ENCODE measurements around the gene SIRT3. TPM values are rescaled to one million over a fixed set of nuclear protein-coding genes. Genes with fewer than 3 reads are reported as not detected.

SIRT3 gene
- 10 to 100 TPM; 19.3 to 22.1 (median 22.0) TPM for total RNA-seq
- long read RNA-seq, donor 1, transcript SIRT3-214 (7 exons, 1,588 nt): minor isoform, 7 of 36 reads
- long read RNA-seq, donor 1, transcript SIRT3-201 (7 exons, 2,543 nt): major isoform, 13 of 36 reads
- long read RNA-seq, donor 1, partial matches to known transcripts: 3 of 36 reads
- long read RNA-seq, donor 1, other reads (novel, unspliced or antisense): 12 of 36 reads
- long read RNA-seq, donor 2, transcript SIRT3-201 (7 exons, 2,543 nt): major isoform, 15 of 28 reads
- long read RNA-seq, donor 2, partial matches to known transcripts: 1 of 28 reads
- long read RNA-seq, donor 2, other reads (novel, unspliced or antisense): 8 of 28 reads

DNA sequence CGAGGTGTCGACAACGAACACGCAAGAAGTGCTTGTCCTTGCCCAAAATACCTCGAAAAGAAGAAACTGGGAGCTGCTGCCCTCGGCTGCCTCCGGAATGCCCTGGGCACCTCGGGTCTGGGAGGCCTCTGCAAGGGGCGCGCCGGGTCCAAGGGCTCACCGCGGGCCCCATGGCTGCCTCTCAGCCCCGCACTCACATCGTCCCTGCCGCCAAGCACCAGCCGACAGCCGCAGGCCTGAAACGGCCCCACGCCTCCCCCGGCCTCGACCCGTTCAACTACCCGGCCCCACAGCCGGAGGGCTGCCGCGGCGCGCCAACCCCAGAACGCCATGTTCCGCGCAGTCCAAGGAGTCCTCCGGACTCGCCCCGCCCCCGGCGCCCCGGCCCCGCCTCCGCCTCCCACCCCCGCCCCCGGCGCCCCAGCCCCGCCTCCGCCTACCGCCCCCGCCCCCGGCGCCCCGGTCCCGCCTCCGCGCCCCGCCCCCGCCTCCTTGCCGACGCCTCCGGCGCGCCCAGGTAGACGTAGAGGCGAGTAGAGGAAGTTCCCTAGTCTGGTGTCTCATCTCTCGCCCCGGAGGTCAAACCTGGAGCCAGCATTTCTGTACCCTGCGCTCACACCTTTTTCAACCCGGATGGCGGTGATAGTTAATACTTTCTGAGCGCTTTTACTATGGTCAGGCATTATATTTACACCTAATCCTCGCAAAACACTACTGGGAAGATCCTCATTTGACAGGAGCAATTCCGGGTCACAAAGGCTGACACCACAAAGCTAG lies at the start of gene SIRT3:
Gene SIRT3 (minus strand): TSS at position 346 of the 777 bp plus-strand sequence. CDS start 14 bp downstream, at position 332.
- H3K4me3 ChIP-seq: peak within 1 kb of the TSS; percentile 89
- intact Hi-C loops (cut with DNase I, micrococcal nuclease): no loop called here
- no peaks in the 10 kb centered on the region for H3K9me3 ChIP-seq
- TF ChIP-seq, protein P1, sequence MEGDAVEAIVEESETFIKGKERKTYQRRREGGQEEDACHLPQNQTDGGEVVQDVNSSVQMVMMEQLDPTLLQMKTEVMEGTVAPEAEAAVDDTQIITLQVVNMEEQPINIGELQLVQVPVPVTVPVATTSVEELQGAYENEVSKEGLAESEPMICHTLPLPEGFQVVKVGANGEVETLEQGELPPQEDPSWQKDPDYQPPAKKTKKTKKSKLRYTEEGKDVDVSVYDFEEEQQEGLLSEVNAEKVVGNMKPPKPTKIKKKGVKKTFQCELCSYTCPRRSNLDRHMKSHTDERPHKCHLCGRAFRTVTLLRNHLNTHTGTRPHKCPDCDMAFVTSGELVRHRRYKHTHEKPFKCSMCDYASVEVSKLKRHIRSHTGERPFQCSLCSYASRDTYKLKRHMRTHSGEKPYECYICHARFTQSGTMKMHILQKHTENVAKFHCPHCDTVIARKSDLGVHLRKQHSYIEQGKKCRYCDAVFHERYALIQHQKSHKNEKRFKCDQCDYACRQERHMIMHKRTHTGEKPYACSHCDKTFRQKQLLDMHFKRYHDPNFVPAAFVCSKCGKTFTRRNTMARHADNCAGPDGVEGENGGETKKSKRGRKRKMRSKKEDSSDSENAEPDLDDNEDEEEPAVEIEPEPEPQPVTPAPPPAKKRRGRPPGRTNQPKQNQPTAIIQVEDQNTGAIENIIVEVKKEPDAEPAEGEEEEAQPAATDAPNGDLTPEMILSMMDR (IDR thresholded peaks at IDR 0.05): no peak
- peaks cover 18% of the 10 kb centered on the region for H3K4me1 ChIP-seq (ENCODE audit: low read depth)
- ATAC-seq (peak; percentile 96), DNase-seq (peak; percentile 91 to 93 (median 91))
- H3K36me3 ChIP-seq (ENCODE audit: low read depth): no peaks in the 10 kb centered on the region

DNA sequence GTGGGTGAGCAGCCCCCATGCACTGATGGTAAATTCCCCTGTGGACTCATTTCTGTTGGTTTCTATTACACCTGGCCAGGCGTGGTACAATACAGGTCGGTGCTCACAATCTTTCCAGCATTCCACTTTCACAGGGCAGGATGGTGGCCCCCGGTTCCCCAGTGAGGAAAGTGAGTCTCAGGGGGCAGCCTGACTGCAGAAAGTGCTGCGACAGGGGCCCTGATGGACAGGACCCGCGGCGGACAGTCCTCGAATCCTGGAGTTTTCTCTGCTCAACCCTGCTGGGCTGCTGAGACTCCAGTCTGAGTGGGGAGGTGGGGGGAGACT lies 49.7 kb upstream of the SIRT3 start:
- TF ChIP-seq, protein P1 (IDR thresholded peaks at IDR 0.05): no peak
- Histone ChIP-seq H3K4me1 (ENCODE audit: low read depth) (peaks cover 23% of the 10 kb centered on the region), H3K36me3 (ENCODE audit: low read depth) (no peaks in the 10 kb centered on the region), H3K9me3 (no peaks in the 10 kb centered on the region), H3K4me3 (no peak overlapping the region)
- intact Hi-C loops (cut with DNase I, micrococcal nuclease): no loop called here
- no peak for ATAC-seq
- no peak for DNase-seq

DNA sequence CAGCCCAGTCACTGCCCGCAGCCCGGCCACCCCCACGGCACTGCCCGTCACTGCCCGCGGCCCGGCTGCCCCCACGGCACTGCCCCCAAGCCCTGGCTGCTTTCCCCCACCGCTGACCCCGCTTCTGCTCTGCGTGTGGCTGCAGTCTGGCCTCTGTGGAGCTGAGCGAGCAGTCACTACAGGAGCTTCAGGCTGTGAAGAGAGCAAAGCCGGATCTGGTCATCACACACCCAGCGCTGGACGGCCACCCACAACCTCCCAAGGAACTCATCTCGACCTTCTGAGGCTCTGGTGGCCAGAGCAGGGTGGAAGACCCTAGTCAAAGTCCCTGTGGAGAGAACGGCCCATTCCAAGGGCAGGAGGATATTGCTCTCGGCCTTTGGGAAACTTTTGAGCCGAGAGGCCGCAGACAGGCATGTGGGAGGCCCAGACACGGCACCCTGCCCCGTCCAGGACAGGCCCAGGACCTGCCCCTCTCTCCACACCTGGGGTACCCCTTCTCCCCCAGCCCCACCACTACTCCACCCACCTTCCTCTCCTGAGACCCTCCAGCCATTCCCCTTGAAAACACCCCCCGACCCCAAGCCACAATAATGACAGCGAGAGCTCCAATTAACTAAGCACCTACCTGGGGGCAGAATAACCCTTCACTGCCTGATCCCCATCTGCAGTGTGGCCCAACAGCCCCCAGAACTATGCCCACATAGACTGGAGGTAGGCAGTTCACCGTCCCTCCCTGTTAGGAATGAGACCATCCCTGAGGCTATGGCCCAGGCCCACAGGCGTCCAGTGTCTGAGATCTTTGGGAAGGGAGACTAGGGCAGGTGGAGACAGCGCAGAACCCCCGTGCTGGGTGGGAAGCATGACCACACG lies 49.1 kb upstream of the SIRT3 start:
- Histone ChIP-seq H3K9me3 (no peaks in the 10 kb centered on the region), H3K36me3 (ENCODE audit: low read depth) (no peaks in the 10 kb centered on the region), H3K4me3 (no peak overlapping the region), H3K4me1 (ENCODE audit: low read depth) (peaks cover 26% of the 10 kb centered on the region)
- ATAC-seq (no peak), DNase-seq (peak in 1 of 3 donors; percentile 1)
- intact Hi-C loops (cut with DNase I, micrococcal nuclease): no loop called here
- TF ChIP-seq, protein P1 (IDR thresholded peaks at IDR 0.05): no peak

DNA sequence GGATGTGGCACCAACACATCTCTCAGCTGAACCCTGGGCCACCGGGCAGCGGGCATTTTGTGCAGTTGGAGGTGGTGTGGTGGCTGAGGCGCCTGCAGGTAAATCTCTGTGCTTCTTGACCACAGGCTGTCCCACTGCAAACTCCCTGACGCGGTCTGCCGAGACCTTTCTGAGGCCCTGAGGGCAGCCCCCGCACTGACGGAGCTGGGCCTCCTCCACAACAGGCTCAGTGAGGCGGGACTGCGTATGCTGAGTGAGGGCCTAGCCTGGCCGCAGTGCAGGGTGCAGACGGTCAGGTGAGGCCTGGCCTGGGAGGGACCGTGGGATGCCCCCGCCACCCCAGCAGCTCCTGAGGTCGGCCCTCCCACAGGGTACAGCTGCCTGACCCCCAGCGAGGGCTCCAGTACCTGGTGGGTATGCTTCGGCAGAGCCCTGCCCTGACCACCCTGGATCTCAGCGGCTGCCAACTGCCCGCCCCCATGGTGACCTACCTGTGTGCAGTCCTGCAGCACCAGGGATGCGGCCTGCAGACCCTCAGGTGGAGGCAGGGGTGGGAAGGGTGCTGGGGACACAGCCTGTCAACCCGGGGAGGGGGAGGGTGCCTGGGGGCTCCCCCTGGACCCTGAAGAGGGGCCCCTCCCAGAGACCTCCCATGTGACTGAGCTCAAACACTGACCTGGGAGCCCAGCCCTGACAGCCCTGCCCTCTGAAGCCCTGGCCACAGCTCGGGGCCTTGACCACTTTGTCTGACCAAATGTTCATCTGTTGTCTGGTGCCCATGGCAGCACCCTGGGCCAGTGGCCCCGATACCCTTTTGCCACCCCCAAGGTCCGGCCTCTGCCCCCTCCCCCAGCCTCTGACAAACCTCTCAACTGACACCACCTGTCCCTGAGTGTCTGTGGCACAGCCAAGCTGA lies 48.2 kb upstream of the SIRT3 start:
- no peak overlapping the region for H3K4me3 ChIP-seq
- peak in 2 of 3 donors; percentile 1 to 28 for DNase-seq

More for the DNA sequence above, 48.2 kb upstream of the SIRT3 start:
- intact Hi-C loops (cut with DNase I, micrococcal nuclease): no loop called here
- Histone ChIP-seq H3K4me1 (ENCODE audit: low read depth) (peaks cover 27% of the 10 kb centered on the region), H3K9me3 (no peaks in the 10 kb centered on the region), H3K36me3 (ENCODE audit: low read depth) (no peaks in the 10 kb centered on the region)
- TF ChIP-seq, protein P1 (IDR thresholded peaks at IDR 0.05): no peak
- ATAC-seq: no peak

Measured in mucosa of descending colon (tissue), 3 donors.